ENCODE data around the gene HSP90AA1. TPM values are rescaled to one million over a fixed set of nuclear protein-coding genes. Genes with fewer than 3 reads are reported as not detected.
"Not testable (repeated sequence)": the region's sequence is repeated elsewhere in the genome, so short reads cannot be mapped to it uniquely, and the experiment has no call there.

The HSP90AA1 gene
- polyA plus RNA-seq, 1 donor from 2014 or later: 372 TPM

DNA sequence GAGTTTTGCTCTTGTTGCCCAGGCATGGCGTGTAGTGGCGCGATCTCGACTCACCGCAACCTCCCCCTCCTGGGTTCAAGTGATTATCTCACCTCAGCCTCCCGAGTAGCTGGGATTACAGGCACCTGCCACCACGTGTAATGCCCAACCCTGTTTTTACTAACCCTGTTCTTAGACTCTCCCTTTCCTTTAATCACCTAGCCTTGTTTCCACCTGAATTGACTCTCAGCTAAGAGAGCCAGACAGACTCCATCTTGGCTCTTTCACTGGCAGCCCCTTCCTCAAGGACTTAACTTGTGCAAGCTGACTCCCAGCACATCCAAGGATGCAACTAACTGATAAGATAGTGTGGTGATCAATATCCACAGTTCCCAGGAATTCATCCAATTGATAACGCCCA is 22.3 kb downstream of the HSP90AA1 start:
- H3K9me3 Mint-ChIP-seq, H3K27me3 Mint-ChIP-seq, H3K36me3 Mint-ChIP-seq, H3K4me3 Mint-ChIP-seq, H3K4me1 Mint-ChIP-seq: not testable (repeated sequence)
- H3K27ac Mint-ChIP-seq: peak overlapping the region in 1 of 3 donors; percentile 84

DNA sequence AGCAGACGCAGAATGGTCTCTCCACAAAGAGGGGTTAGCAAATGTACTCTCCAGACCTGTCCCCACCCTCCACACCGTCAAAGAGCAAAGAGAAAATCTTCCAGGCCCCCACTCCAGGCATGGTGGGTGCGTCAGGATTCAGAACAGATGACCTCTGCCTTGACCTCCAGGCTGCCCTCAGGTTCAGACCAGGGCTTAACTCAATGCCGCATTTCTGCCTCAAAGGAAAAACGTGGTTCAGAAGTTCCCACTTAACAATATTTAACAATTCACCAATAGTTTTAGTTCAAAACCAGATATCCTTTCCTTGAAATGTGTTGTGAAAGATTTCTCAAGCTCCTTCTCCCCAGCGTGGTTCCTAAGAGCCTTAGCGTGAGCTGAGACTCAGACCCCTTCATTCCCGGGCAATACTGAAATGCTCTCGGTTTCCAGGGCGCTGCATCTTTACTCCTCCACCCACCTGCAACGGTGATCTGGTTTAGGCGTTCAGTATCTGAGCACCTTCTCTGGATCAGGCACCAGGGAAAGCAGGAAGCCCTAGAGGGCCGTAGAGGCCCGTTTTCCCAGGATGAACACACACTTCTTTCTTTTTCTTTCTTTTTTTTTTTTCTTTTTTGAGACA is 22.9 kb downstream of the HSP90AA1 start:
- H3K27me3 Mint-ChIP-seq: no peaks in the 10 kb centered on the region
- no peak overlapping the region for H3K27ac Mint-ChIP-seq
- no peaks in the 10 kb centered on the region for H3K9me3 Mint-ChIP-seq
- H3K4me3 Mint-ChIP-seq: no peak overlapping the region
- H3K36me3 Mint-ChIP-seq: no peaks in the 10 kb centered on the region
- peaks cover 0 to 5% (median 3%) of the 10 kb centered on the region in 3 donors for H3K4me1 Mint-ChIP-seq

DNA sequence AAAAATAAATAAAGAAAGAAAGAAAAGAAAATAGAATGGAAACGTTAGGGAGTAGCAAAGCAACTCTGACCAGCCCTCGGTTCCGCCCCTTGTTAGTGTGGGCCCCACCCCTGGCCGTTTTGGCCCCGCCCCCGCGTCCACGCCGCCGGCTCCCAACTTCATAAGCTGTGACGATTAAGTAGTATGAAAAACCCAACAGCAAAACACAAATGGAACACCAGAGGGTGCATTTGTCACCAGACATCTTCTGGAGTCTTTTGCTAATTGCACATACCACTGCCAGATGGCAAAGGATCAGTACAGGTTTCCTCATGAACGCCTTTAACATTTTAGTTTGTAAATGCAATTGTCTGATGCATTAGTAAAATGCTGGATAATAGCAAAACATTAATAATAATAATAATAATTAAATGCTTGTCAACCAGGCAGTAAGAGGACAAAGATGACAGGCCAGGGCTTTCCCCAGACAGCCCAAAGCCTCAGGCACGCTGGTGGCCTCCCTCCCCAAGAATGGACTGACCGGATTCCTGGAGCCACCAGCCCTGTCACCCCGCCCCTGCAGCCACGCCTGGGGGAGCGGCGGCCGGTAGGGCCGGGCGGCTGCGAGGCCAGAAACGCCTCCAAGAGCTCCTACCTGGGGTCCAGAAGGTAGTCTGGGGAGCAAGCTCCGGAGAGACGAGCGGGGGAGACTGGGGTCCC is 23.6 kb downstream of the HSP90AA1 start:
- Mint-ChIP-seq H3K4me3 (peak overlapping the region in 1 of 4 donors; percentile 28), H3K36me3 (no peaks in the 10 kb centered on the region), H3K9me3 (no peaks in the 10 kb centered on the region), H3K27ac (no peak overlapping the region), H3K27me3 (no peaks in the 10 kb centered on the region), H3K4me1 (peaks cover 0 to 5% (median 3%) of the 10 kb centered on the region in 3 donors)

DNA sequence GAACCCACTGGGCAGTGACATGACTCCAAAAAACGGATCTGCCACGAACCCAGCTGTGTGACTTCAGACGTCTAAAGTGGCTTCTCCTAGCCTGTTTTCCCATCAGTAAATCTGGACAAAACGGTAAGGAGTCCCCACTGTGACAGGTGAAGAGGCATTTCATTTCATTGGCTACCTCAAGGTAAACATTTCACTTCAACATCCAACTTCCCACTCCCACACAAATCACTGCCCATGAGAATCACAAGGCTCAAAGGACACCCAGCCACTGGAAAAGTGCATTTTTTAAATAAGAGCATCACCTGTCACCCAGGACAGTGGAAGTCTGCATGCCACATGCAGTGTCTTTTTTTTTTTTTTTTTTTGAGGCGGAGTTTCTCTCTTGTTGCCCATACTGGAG is 27.9 kb downstream of the HSP90AA1 start:
- Mint-ChIP-seq H3K27ac (no peak overlapping the region), H3K9me3 (no peaks in the 10 kb centered on the region), H3K27me3 (no peaks in the 10 kb centered on the region), H3K36me3 (no peaks in the 10 kb centered on the region), H3K4me1 (peaks cover 2 to 5% (median 3%) of the 10 kb centered on the region in 3 donors), H3K4me3 (no peak overlapping the region)

DNA sequence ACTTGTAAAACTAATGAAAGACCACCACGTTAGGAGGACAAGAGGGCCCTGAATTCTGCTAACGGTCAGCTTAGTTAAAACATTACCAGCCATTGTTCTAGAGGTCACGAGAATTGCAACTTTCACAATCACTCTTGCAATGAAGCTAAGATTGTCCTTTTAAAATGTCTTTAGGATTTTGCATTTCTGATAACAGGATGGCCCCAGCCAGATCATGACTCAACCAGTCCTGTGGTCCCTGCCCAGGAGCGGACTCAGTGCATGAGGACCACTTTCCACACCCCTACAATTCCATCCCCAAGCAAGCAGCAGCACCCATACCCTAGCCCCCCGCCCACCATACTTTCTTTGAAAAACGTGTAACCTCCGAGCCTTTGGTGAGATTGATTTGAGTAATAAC is 28.7 kb downstream of the HSP90AA1 start:
- H3K27ac Mint-ChIP-seq: no peak overlapping the region
- H3K36me3 Mint-ChIP-seq: peaks cover 2% of the 10 kb centered on the region
- no peak overlapping the region for H3K4me3 Mint-ChIP-seq
- H3K4me1 Mint-ChIP-seq: peaks cover 2 to 3% (median 2%) of the 10 kb centered on the region in 3 donors
- H3K27me3 Mint-ChIP-seq: no peaks in the 10 kb centered on the region
- no peaks in the 10 kb centered on the region for H3K9me3 Mint-ChIP-seq

DNA sequence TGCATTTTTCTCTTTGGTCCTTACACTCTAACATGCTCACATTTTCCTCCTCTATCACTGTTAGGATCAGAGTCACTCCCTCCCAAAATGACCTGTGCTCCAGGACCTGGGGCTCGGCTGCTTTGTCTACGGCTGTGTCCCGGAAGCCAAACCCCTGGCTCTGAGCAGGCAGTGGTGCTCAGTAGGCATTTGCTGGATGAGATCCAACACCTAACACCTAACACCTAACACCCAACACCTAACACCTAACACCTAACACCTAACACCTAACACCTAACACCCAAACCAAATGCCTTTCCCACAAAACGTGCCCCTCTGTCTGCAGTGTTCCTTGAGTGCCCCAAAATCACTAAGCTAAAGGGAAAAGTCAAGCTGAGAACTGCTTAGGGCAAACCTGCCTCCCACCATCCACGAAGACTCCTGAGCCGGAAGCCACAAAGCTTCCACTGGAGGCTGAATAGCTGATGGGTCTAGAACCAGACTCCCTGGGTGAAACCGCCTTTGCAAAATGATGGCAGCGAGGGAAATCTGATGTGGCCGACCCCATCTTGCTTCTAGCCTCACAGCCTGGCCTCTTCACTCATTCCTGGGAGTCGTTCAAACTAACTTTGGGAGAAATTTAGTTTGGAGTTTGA is 29.2 kb downstream of the HSP90AA1 start:
- peak overlapping the region in 1 of 4 donors; percentile 72 for H3K4me3 Mint-ChIP-seq
- H3K27ac Mint-ChIP-seq: no peak overlapping the region
- H3K27me3 Mint-ChIP-seq: no peaks in the 10 kb centered on the region
- peaks cover 4% of the 10 kb centered on the region for H3K36me3 Mint-ChIP-seq
- no peaks in the 10 kb centered on the region for H3K9me3 Mint-ChIP-seq
- H3K4me1 Mint-ChIP-seq: peaks cover 0 to 2% (median 1%) of the 10 kb centered on the region in 3 donors

DNA sequence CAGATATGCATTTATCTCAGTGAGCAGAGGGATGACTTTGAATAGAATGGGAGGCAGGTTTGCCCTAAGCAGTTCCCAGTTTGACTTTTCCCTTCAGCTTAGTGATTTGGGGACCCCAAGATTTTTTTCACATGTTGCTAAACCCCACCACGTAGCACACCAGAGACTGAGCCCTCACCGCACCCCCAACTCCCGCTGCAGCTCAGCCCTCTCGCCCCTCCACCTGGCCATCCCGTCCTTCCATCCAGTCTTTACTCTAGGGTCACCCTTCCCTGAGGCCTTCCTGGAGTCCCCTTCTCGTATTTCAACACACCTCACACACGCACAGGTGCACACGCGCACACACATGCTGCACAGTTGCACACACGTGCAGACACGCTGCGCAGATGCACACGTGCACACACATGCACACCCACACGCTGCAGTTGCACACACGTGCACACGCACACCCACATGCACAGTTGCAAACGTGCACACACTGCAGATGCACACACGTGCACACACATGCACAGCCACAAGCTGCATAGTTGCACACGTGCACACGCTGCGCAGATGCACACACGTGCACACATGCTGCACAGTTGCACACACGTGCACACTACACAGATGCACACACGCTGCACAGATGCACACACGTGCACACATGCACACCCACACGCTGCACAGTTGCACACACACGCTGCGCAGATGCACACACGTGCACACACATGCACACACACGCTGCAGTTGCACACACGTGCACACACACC is 30.0 kb downstream of the HSP90AA1 start:
- H3K4me3 Mint-ChIP-seq: peak overlapping the region in 1 of 4 donors; percentile 79
- no peaks in the 10 kb centered on the region for H3K9me3 Mint-ChIP-seq
- peaks cover 0 to 2% (median 1%) of the 10 kb centered on the region in 3 donors for H3K4me1 Mint-ChIP-seq
- peaks cover 5% of the 10 kb centered on the region for H3K36me3 Mint-ChIP-seq
- H3K27ac Mint-ChIP-seq: no peak overlapping the region
- no peaks in the 10 kb centered on the region for H3K27me3 Mint-ChIP-seq

DNA sequence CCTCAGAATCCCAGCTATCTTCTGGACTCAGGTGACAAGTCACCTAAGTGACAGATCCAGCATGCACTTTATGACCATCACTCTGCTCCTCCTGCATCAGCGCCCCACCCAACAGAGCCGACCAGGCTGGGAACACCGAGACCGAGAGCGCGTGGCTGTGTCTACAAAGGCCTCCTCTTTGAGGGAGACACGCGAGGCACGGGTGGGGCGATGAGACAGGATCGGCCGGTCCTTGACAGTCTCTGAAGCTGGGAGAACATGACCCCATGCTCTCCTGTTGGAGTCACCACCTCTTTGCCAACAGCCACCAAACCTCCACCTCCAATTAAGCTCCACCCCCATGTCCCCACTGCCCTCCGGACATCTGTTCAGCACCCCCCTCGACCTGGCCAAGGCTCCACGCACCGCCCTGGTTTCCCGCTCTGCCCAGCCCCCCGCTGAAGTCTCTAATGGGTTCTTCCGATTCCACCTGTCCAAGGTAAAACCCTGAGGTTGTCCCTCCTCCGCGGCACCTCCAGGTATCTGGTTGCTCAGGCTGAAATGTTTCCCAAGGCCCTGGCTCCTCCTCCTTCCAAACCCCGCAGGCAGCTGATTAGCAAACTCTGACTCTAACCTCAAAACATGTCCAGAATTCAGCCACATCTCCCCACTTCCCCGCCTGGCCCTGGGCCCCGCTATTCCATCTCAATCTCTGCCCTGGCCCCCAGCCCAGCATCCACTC is 31.5 kb downstream of the HSP90AA1 start:
- Mint-ChIP-seq H3K4me3 (no peak overlapping the region), H3K4me1 (peaks cover 0 to 2% (median 1%) of the 10 kb centered on the region in 3 donors), H3K36me3 (peaks cover 9% of the 10 kb centered on the region), H3K27ac (peak overlapping the region in 1 of 3 donors; percentile 65), H3K27me3 (no peaks in the 10 kb centered on the region), H3K9me3 (no peaks in the 10 kb centered on the region)

DNA sequence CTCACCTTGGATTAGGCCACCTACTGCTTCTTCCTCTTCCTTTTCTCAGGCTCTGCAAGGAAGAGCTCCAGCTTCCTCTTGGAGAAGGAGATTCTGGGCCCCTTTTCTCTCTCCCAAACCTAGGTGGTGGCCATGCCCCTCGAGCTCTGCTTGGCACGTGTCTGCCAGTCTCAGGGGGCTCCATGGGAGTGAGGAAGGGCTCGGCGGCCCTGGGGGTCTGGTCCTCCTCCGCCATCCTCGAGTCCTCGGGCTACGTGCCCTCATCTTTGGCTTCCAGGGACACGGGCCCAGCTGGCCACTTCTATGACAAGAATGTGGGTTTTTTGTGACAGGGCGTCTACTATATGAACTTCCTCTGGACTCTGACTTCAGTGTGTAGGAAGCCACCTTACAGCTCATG is 34.3 kb downstream of the HSP90AA1 start:
- Mint-ChIP-seq H3K9me3 (no peaks in the 10 kb centered on the region), H3K27me3 (no peaks in the 10 kb centered on the region), H3K27ac (peak overlapping the region in 1 of 3 donors; percentile 43), H3K4me1 (peaks cover 0 to 2% (median 0%) of the 10 kb centered on the region in 3 donors), H3K4me3 (no peak overlapping the region), H3K36me3 (peaks cover 9% of the 10 kb centered on the region)

DNA sequence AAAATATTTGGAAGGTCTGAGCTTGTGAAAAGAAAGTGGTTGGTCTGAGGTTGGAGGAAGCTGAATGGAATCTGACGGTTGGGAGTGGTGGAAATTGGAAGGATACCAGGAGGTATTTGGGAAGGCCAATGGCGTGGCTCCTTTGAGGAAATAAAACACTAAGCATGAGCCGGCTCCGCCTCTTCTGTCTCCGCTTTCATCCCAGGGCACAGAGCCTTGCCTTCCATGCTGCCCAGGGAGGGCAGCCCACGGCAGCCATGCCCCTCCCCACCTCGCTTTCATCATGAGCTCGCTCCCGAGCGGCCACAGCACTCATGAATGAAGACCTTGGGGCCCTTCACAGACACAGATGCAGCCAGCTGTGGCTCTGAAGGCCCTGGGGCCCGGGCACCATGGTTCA is 36.2 kb downstream of the HSP90AA1 start:
- peak overlapping the region in 1 of 3 donors; percentile 39 for H3K27ac Mint-ChIP-seq
- no peak overlapping the region for H3K4me3 Mint-ChIP-seq

DNA sequence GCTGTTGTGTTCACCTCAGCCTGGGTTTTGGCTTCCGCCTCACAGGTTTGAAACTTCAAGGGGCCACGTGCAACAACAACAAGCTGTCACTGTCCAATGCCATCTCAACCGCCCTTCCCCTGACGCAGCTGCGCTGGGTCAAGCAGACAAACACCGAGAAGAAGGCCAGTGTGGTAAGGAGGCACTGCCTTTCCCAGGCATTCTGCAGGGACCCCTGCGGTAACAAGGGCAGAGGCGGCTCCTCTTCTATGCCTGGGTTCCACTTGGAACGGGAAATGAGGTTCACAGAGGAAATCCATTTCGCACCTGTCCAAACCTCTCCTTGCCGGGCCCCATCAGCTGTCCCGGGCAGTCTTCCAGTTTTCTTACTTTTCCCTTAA is 36.8 kb downstream of the HSP90AA1 start:
- Mint-ChIP-seq H3K27ac (peak overlapping the region in 1 of 3 donors; percentile 16), H3K27me3 (no peaks in the 10 kb centered on the region), H3K36me3 (peaks cover 9% of the 10 kb centered on the region), H3K4me1 (peaks cover 0 to under 1% (median 0%) of the 10 kb centered on the region in 3 donors), H3K9me3 (no peaks in the 10 kb centered on the region), H3K4me3 (no peak overlapping the region)

More for the DNA sequence above, 36.2 kb downstream of the HSP90AA1 start:
- no peaks in the 10 kb centered on the region for H3K9me3 Mint-ChIP-seq
- no peaks in the 10 kb centered on the region for H3K27me3 Mint-ChIP-seq
- H3K4me1 Mint-ChIP-seq: peaks cover 0 to 2% (median 0%) of the 10 kb centered on the region in 3 donors
- H3K36me3 Mint-ChIP-seq: peaks cover 9% of the 10 kb centered on the region

DNA sequence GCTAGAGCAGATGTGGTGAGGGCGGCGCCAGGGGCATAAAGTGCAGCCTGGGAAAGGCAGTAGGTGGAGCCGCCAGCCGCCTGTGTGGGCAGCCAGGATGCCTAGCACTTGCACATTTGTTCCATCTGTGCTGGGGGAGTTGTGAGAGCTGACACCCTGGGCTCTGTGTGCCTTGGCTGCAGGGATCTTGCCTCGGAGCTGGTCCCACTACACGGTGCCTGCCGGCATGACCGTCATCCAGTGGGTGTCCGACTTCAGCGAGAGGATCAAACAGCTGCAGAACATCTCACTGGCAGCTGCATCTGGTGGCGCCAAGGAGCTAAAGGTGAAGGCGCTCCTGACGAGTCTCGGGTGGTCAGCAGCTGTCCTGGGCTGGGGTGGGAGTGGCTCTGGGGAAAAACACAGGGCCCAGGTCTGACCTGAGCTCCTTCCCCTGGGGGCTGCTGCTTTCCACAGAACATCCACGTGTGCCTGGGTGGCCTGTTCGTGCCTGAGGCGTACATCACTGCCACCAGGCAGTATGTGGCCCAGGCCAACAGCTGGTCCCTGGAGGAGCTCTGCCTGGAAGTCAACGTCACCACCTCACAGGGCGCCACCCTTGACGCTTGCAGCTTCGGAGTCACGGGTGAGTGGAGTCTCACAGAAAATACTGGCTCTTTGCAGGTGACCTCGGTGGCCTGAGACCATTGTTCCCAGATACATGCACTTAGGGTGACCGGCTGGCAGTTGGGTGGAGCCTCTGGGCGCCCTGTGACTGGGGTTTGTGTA is 37.4 kb downstream of the HSP90AA1 start:
- Mint-ChIP-seq H3K9me3 (no peaks in the 10 kb centered on the region), H3K4me1 (no peaks in the 10 kb centered on the region), H3K27me3 (no peaks in the 10 kb centered on the region), H3K36me3 (peaks cover 9% of the 10 kb centered on the region), H3K27ac (peak overlapping the region in 1 of 3 donors; percentile 16), H3K4me3 (no peak overlapping the region)

DNA sequence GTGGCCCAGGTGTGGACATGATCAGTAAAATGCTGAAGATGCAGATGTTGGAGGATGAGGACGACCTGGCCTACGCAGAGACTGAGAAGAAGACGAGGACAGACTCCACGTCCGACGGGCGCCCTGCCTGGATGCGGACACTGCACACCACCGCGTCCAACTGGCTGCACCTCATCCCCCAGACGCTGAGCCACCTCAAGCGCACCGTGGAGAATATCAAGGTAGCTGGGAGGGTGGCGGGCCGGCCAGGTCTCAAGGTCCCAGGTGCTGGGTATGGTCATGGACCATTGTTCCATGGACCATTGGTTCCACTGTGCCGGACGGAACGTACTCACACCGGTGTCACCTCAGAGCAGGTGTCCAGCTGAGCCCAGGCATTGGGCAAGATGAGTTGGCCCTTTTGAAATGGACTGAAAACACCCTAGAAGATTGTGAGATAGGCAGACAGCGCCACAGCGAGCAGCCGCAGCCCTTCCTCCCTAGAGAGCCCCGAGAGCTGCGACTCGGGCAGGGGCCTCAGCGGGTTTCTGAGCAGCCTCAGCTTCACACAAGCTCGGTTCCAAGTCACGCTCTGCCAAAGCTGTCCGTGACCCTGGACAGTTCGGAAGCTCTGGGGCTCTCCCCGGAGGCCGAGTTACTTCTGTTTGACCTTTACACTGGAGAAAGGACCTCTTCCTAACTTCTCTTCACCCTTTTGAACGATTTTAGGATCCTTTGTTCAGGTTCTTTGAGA is 38.9 kb downstream of the HSP90AA1 start:
- Mint-ChIP-seq H3K36me3 (peaks cover 8% of the 10 kb centered on the region), H3K4me1 (no peaks in the 10 kb centered on the region), H3K9me3 (no peaks in the 10 kb centered on the region), H3K27ac (no peak overlapping the region), H3K4me3 (no peak overlapping the region), H3K27me3 (no peaks in the 10 kb centered on the region)

Data from IgD-negative memory B cell (primary cell).